Calu3 (cell line): ENCODE results near the gene HGFAC. TPM values are rescaled to one million over a fixed set of nuclear protein-coding genes. Genes with fewer than 3 reads are reported as not detected.

Experiments used
- BruUV-seq: library from RNA; stranded (reverse); fragments of 400-500 nt; replicated peaks from 2 replicates; lab custom pipeline; 2021; lab: Mats Ljungman, UMichigan
- CTCF ChIA-PET: fragments of 300-600 bp; sonication (Branson Sonifier 250); formaldehyde crosslinking; loops from one replicate; lab custom pipeline; 2022; ENCODE audit warnings: antibody characterized with exemption; lab: Charles Lee
- DNase-seq: peaks from one replicate; pipeline ENCODE4 v3.0.0; 2022
- H3K27ac Mint-ChIP-seq: one replicate; pipeline ENCODE4 v1.8.0; 2022; ENCODE audit warnings: mixed read lengths; ENCODE audit not compliant: unreplicated experiment
- H3K27me3 Mint-ChIP-seq: one replicate; pipeline ENCODE4 v1.8.0; 2022; ENCODE audit warnings: mixed read lengths; ENCODE audit not compliant: unreplicated experiment
- H3K36me3 Mint-ChIP-seq: one replicate; pipeline ENCODE4 v1.8.0; 2022; ENCODE audit warnings: mild to moderate bottlenecking, moderate library complexity, mixed read lengths; ENCODE audit not compliant: insufficient read depth, unreplicated experiment
- H3K4me1 Mint-ChIP-seq: one replicate; pipeline ENCODE4 v1.8.0; 2022; ENCODE audit warnings: mild to moderate bottlenecking, low read depth, mixed read lengths; ENCODE audit not compliant: unreplicated experiment
- H3K4me3 Mint-ChIP-seq: one replicate; pipeline ENCODE4 v1.8.0; 2022; ENCODE audit warnings: mild to moderate bottlenecking, low read depth, moderate library complexity, mixed read lengths; ENCODE audit not compliant: unreplicated experiment
- H3K9me3 Mint-ChIP-seq: one replicate; pipeline ENCODE4 v1.8.0; 2022; ENCODE audit warnings: low read depth, mixed read lengths; ENCODE audit not compliant: unreplicated experiment
- CTCF ChIP-seq: fragments of 200-600 bp; IDR thresholded peaks from one replicate; pipeline ENCODE4 v1.8.0; 2022; ENCODE audit warnings: antibody characterized with exemption; ENCODE audit not compliant: unreplicated experiment
- intact Hi-C: fragments of 100-400 bp; cut with micrococcal nuclease; formaldehyde crosslinking; loops from one replicate; pipeline ENCODE4 v1.10.0; 2022; ENCODE audit not compliant: unreplicated experiment
- total RNA-seq: library from RNA; stranded (reverse); gene quantifications from 2 replicates; pipeline ENCODE4 v1.2.3, GENCODE V29; 2022

HGFAC gene
- total RNA-seq, 1 experiment from 2014 or later, result not detected

- CTCF ChIA-PET, result no interaction called here
- no TSS peak for BruUV-seq
- intact Hi-C loops, result no loop called here
Observed at GRCh38 chr4:3497095-3497494, 55.3 kb downstream of the HGFAC start.

GRCh38 chr4:3497523-3498389 lies 56.0 kb downstream of the HGFAC start:
- H3K27ac Mint-ChIP-seq, result no peak overlapping the region
- no peak for TF ChIP-seq CTCF
- H3K9me3 Mint-ChIP-seq, result no peaks in the 10 kb centered on the region
- intact Hi-C loops, result no loop called here
- H3K4me1 Mint-ChIP-seq, result no peaks in the 10 kb centered on the region
- no TSS peak for BruUV-seq
- H3K4me3 Mint-ChIP-seq, result no peak overlapping the region
- no peak for DNase-seq
- H3K36me3 Mint-ChIP-seq, result peaks cover 13% of the 10 kb centered on the region
- H3K27me3 Mint-ChIP-seq, result no peaks in the 10 kb centered on the region
- CTCF ChIA-PET, result no interaction called here

More at GRCh38 chr4:3497095-3497494, 55.3 kb downstream of the HGFAC start:
- no peak for DNase-seq
- no peaks in the 10 kb centered on the region for H3K27me3 Mint-ChIP-seq
- H3K27ac Mint-ChIP-seq, result no peak overlapping the region
- no peak for TF ChIP-seq CTCF
- H3K36me3 Mint-ChIP-seq, result peaks cover 13% of the 10 kb centered on the region
- H3K4me1 Mint-ChIP-seq, result no peaks in the 10 kb centered on the region
- no peaks in the 10 kb centered on the region for H3K9me3 Mint-ChIP-seq
- H3K4me3 Mint-ChIP-seq, result no peak overlapping the region

DNA sequence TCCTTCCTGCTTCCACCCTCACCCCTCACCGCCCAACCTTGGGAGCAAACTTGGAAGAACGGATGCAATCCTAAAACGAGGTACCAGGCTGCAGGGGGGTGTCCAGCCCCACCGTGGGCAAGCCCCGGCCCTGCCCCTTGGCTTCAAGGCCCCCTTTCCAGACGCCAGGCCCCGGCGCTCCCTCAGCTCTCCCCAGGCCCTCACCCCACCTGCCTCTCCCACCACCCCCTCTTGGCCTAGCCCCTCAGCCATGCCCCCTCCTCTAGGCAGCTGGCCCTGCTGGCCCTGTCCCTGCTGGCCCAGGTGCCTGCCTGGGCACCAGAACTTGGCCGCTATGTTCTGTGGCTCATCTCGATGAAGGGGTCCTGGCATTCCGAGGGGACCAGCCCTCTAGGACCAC lies 56.6 kb downstream of the HGFAC start:
- Mint-ChIP-seq H3K4me1 (no peaks in the 10 kb centered on the region), H3K36me3 (peaks cover 11% of the 10 kb centered on the region), H3K27me3 (no peaks in the 10 kb centered on the region), H3K4me3 (no peak overlapping the region), H3K9me3 (no peaks in the 10 kb centered on the region), H3K27ac (no peak overlapping the region)
- intact Hi-C loops, result no loop called here
- no peak for TF ChIP-seq CTCF
- no TSS peak for BruUV-seq
- DNase-seq, result no peak
- CTCF ChIA-PET, result no interaction called here

Other genes with a start within 250 kb of the HGFAC start
- 1.4 and 1.6 TPM in 2 replicates for gene MSANTD1, start 192.8 kb upstream of the HGFAC start, total RNA-seq
- gene RGS12, start 148.9 kb upstream of the HGFAC start, total RNA-seq, result 11.1 and 13.9 TPM in 2 replicates
- 2.7 and 3.3 TPM in 2 replicates for gene DOK7, start 21.3 kb downstream of the HGFAC start, total RNA-seq
- 88.5 and 97.3 TPM in 2 replicates for gene LRPAP1, start 90.5 kb downstream of the HGFAC start, total RNA-seq